HG03159 (cell line): ENCODE data around the gene PPIG.
"Not testable (repeated sequence)": the region's sequence is repeated elsewhere in the genome, so short reads cannot be mapped to it uniquely, and the experiment has no call there.

ENCODE experiments used
- ATAC-seq: cut with Tn5 transposase; IDR thresholded peaks from one replicate; pipeline ENCODE4 v1.9.1; 2021; ENCODE audit warnings: mild to moderate bottlenecking, moderate library complexity; ENCODE audit not compliant: unreplicated experiment

Gene PPIG

GRCh38 chr2:169585673-169586072 lies 1.5 kb downstream of the PPIG start:
- ATAC-seq: no peak

- no peak for ATAC-seq
Observed at GRCh38 chr2:169590804-169591203, 6.7 kb downstream of the PPIG start.

DNA sequence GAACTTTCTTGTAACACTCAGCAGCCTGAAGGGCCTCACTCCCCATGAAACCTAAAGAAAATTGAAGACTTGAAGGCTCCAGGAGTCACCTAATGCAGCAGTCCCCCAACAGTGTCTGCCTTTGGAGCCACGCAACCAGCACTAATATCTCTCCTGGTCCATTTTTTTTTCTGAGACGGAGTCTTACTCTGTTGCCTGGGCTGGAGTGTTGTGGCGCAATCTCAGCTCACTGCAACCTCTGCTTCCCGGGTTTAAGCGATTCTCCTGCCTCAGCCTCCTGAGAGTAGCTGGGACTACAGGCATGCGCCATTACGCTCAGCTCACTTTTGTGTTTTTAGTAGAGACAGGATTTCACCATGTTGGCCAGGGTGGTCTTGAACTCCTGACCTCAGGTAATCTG lies 12.4 kb downstream of the PPIG start:
- not testable (repeated sequence) for ATAC-seq

GRCh38 chr2:169598982-169599381 lies 14.8 kb downstream of the PPIG start:
- ATAC-seq: no peak

- no peak for ATAC-seq
Observed at GRCh38 chr2:169599568-169599967, 15.4 kb downstream of the PPIG start.

GRCh38 chr2:169609264-169609663 lies 25.1 kb downstream of the PPIG start:
- no peak for ATAC-seq

- ATAC-seq: no peak
Observed at GRCh38 chr2:169613876-169614275, 29.7 kb downstream of the PPIG start.

GRCh38 chr2:169615982-169616381 lies 31.8 kb downstream of the PPIG start:
- ATAC-seq: not testable (repeated sequence)

- ATAC-seq: no peak
Observed at GRCh38 chr2:169619946-169620345, 35.8 kb downstream of the PPIG start.

DNA sequence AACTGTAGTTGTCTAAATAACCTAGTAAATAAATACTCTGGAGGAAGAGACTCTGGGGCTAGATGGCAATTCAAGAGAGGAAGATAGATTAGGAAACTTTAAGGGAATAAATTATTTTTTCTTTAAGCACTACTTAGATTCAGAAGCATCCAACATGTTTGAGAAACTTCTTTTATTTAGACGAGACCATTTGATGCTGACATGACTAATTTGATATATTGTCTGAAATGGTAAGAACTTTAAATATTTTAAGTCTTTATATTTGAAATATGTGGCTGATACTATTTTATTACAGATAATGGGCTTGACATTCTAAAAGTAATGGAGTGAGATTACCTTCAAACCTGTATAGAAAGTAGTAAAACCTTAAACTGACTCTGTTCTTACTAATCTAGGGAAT lies 36.4 kb downstream of the PPIG start:
- no peak for ATAC-seq

GRCh38 chr2:169623235-169623634 lies 39.1 kb downstream of the PPIG start:
- no peak for ATAC-seq

DNA sequence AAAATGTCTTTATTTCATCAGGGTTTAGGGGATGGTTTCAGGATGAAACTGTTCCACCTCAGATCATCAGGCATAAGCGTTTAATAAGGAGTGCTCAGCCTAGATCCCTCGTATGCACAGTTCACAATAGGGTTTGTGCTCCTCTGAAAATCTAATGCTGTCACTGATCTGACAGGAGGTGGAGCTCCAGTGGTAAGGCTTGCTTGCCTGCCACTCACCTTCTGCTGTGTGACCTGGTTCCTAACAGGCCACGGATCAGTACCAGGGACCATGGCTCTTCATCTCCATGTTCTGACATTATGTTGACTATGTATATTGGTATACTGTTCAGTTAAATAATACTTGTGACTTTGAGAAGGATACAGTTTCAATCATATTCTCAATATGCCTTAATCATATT lies 41.6 kb downstream of the PPIG start:
- ATAC-seq: no peak

- no peak for ATAC-seq
Observed at GRCh38 chr2:169636440-169637097, 52.4 kb downstream of the PPIG start.

DNA sequence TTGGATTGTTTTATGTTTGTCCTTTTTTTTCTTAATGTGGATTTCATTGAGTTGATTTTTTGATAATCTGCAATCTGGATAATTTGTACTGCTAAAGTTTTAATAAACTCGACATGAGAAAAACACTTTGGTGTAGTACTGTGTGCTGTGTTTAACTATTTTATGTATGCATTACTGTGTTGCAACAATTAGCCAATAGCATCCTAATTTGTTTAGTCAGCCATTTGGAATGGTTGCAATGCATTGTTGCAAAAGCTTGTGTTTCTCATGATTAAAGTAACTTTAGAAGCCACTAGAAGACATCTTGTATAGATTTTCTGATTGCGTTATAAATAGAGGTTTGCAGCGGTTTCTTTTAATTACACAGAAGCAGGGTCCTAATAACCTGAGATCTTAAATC lies 53.5 kb downstream of the PPIG start:
- no peak for ATAC-seq

GRCh38 chr2:169640104-169640503 lies 56.0 kb downstream of the PPIG start:
- no peak for ATAC-seq

GRCh38 chr2:169641464-169641863 lies 57.3 kb downstream of the PPIG start:
- ATAC-seq: no peak

DNA sequence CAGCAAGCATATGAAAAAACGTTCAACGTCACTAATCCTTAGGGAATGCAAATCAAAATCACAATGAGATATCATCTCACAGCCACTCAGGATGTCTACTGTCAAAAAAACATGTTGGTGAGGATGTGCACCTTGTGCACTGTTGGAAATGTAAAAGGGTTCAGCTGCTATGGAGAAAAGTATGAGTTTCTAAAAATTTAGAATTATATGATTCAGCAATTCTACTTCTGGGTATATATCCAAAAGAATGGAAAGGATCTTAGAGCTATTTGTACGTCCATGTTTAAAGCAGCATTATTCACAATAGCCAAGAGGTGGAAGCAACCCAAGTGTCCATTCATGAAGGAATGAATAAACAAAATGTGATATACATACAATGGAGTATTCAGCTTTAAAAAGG lies 60.0 kb downstream of the PPIG start:
- no peak for ATAC-seq

GRCh38 chr2:169647496-169647895 lies 63.3 kb downstream of the PPIG start:
- ATAC-seq: no peak

GRCh38 chr2:169649278-169649677 lies 65.1 kb downstream of the PPIG start:
- ATAC-seq: no peak

- ATAC-seq: no peak
Observed at GRCh38 chr2:169653636-169654035, 69.5 kb downstream of the PPIG start.

- ATAC-seq: no peak
Observed at GRCh38 chr2:169656164-169656563, 72.0 kb downstream of the PPIG start.

- no peak for ATAC-seq
Observed at GRCh38 chr2:169658877-169659276, 74.7 kb downstream of the PPIG start.

DNA sequence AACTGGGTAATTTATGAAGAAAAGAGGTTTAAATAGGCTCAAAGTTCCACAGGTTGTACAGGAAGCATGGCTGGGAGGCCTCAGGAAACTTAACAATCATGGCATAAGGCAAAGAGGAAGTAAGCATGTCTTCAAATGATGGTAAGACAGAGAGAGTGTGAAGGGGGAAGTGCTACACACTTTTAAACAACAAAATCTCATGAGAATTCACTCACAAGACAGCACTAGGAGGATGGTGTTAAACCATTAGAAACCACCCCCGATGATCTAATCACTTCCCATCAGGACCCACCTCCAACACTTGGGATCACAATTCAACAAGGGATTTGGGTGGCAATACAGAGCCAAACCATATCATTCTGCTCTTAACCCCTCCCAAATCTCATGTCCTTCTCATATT lies 75.2 kb downstream of the PPIG start:
- ATAC-seq: no peak
